Ovary (tissue), 9 donors: ENCODE results near the gene DNAH17. TPM values are rescaled to one million over a fixed set of nuclear protein-coding genes. Genes with fewer than 3 reads are reported as not detected.

Experiments used
- DNase-seq, 5 donors: peaks; one replicate each; pipeline ENCODE4 v3.0.0-alpha.2; 2019 to 2020
- H3K27ac ChIP-seq, 2 donors: fragments of 200-600 bp; one replicate each; pipeline versions ENCODE4 v1.5.1 to v1.8.0; 2019 to 2022
- H3K27me3 ChIP-seq: fragments of 200-600 bp; one replicate; pipeline ENCODE4 v1.8.0; 2022
- H3K36me3 ChIP-seq: fragments of 200-600 bp; sonication (generic); one replicate; pipeline ENCODE4 v1.5.1; 2019
- H3K4me1 ChIP-seq: one replicate; pipeline ENCODE4 v1.8.1; 2013; ENCODE audit warnings: mild to moderate bottlenecking, moderate library complexity; ENCODE audit not compliant: insufficient read depth
- H3K4me3 ChIP-seq: fragments of 200-600 bp; sonication (generic); one replicate; pipeline ENCODE4 v1.5.1; 2017
- H3K9me3 ChIP-seq, 2 donors: fragments of 200-600 bp in 1 of 2; sonication (generic) in 1 of 2; one replicate each; pipeline versions ENCODE4 v1.5.1 to v1.8.1; 2013 to 2019; ENCODE audit warnings: mild to moderate bottlenecking in 1 of 2, moderate library complexity in 1 of 2
- CTCF ChIP-seq, 3 donors: fragments of 450-650 bp in 2 of 3; fragments of 200-600 bp in 1 of 3; IDR thresholded peaks; one replicate each; pipeline versions ENCODE4 v1.5.1 to v1.8.0; 2016 to 2022; ENCODE audit warnings: antibody characterized with exemption in 3 of 3, mild to moderate bottlenecking in 1 of 3
- EP300 ChIP-seq: sonication (generic); formaldehyde crosslinking; IDR thresholded peaks from one replicate; pipeline ENCODE4 v1.6.1; 2017; ENCODE audit warnings: antibody characterized with exemption
- POLR2A ChIP-seq: fragments of 450-650 bp; IDR thresholded peaks from one replicate; pipeline ENCODE4 v1.6.1; 2017; ENCODE audit warnings: antibody characterized with exemption, mild to moderate bottlenecking, moderate library complexity
- WGBS, 3 donors: extraction: QIAGEN DNeasy Blood & Tissue Kit in 1 of 3; methylation state at CpG; one replicate each; pipeline versions ENCODE4 v1.1.5 to v1.1.7; 2013 to 2017; 5-methylcytosine and 5-hydroxymethylcytosine counted together
- intact Hi-C, 4 donors: fragments of 100-400 bp; cut with DNase I; formaldehyde crosslinking; loops; one replicate each; pipeline versions ENCODE4 v1.11.0 to v1.15.1; 2022 to 2023
- polyA plus RNA-seq, 2 donors: library from polyadenylated mRNA; stranded (reverse); fragments of 200-250 nt in 1 of 2; fragments of 350-450 nt in 1 of 2; fragmentation: Illumina TruSeq in 1 of 2; extraction: RNeasy Lipid Tissue Mini Kit (QIAGEN cat#74804) in 1 of 2; gene quantifications; one replicate each; pipeline ENCODE4 v1.2.3, GENCODE V29; 2013 to 2014
- total RNA-seq, 7 donors: library from RNA; depleted of rRNA in 2 of 7; stranded (reverse); fragments of >200 nt in 2 of 7; fragmentation: NEBNext Ultra II Directional in 3 of 7; extraction: Animal tissue kit (Norgen Biotek cat#: 25700) in 3 of 7; gene quantifications; one replicate each; pipeline versions ENCODE4 v1.1.0 to v1.2.4, GENCODE V29; 2016 to 2023
- donor health status: DM: no; HTN: no; CAD: no; lungs with moderate emphysema.
- donor health status: DM: no; HTN: no; CAD: no.
- donor health status: Bipolar disorder and iron deficiency.
- donor health status: DM: yes; HTN: yes; CAD: no.
- donor health status: DM: no; HTN: no; CAD: no.
- donor health status: DM: yes; HTN: yes; CAD: no.

DNAH17 gene
- total and polyA plus RNA-seq, 9 donors = 0.07 to 0.25 (median 0.12) TPM; not detected in 6

- no peak overlapping the region for H3K4me3 ChIP-seq
- H3K27me3 ChIP-seq = no peaks in the 10 kb centered on the region
- WGBS, 3 donors = 81 to 85% (median 83%) methylated on average over 14 of the region's 14 CpGs
- intact Hi-C loops = loop anchor here in 1 of 4 donors (10.0 kb wide), 1 partner anchor 209 kb away; no protein-coding TSS in a partner anchor
- no peaks in the 10 kb centered on the region for H3K9me3 ChIP-seq
- H3K36me3 ChIP-seq = no peaks in the 10 kb centered on the region
- no peak overlapping the region for H3K27ac ChIP-seq
- no peak for DNase-seq
- TF ChIP-seq POLR2A (no peak), EP300 (no peak), CTCF (IDR thresholded peaks at IDR 0.05) (no peak)
- no peaks in the 10 kb centered on the region for H3K4me1 ChIP-seq
Observed at GRCh38 chr17:78495634-78496033, 81.6 kb downstream of the DNAH17 start.

DNA sequence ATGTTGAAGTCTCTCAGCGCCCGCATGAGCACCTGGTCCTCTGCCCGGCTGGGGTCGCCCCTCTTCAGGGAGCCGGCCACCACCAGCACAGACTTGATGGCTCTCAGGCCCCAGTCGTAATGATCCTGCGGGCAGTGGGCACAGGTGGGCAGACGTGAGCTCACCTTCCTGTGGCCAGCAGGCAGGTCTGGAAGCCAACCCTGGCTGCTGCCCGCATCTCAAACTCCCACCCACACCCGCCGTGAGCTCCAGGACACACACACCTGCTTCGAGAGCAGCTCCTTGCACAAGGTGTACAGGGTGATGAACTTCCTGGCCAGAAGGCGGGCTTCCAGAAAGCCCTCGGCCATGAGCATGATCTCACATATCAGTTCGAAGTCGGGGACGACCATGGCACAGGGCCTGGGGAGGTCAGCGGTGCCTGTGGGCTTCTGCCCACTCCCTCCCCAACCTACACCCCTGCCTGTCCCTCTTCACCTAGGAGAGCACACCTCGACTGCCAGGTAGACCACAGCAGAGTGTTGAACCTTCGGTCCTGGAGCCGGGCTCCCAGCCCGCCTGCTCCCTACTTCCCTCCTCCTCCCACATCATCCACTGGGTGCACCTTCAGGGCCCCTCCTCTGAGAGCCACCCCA is 82.4 kb downstream of the DNAH17 start:
- Histone ChIP-seq H3K27me3 (no peaks in the 10 kb centered on the region), H3K36me3 (no peaks in the 10 kb centered on the region), H3K27ac (no peak overlapping the region), H3K4me3 (no peak overlapping the region), H3K4me1 (no peaks in the 10 kb centered on the region), H3K9me3 (no peaks in the 10 kb centered on the region)
- intact Hi-C loops = loop anchor here in 1 of 4 donors (10.0 kb wide), 1 partner anchor 210 kb away; no protein-coding TSS in a partner anchor
- DNase-seq = no peak
- WGBS, 3 donors = 80 to 87% (median 82%) methylated on average over 21 to 22 of the region's 22 CpGs
- TF ChIP-seq CTCF (IDR thresholded peaks at IDR 0.05) (no peak), POLR2A (no peak), EP300 (no peak)

DNA sequence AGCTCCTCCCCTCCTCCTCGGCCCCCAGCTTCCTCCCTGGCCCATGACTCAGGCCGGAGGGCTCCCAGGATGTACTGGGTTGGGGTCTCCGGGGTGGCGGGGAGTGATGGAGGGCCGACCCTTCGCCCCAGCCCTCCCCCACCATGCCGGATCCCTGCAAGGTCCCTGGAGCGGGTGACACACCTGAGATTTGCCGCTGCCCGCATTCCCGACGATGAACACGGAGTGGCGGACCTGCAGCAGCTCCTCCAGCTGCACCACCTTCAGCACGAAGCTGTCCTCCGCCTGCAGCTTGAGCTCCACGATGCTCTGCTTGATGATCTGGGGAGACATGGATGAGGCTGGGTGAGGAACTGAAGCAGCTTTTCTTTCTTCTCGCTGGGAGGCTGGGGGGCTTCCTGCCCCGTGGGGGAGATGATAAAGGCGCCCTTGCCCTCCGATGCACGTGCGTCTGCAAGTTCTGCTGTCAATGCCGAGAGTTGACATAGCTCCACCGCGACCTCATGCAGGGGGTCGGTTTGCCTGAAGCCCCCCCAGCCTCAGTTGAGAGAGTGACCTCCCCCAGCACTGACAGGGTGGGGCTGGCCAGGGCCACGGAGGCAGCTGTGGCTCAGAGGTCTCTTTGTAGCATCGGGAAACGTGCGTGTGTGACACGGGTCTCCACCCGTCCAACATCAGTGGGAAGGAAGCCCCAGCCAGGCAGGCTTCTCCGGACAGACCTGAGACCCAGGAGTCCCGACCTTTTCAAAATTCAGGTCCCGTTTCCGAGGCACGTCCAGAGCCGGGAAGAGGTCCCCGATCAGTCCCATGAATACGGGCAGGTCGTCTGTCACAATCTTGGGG is 83.1 kb downstream of the DNAH17 start:
- Histone ChIP-seq H3K4me3 (no peak overlapping the region), H3K27me3 (no peaks in the 10 kb centered on the region), H3K27ac (no peak overlapping the region), H3K36me3 (no peaks in the 10 kb centered on the region), H3K4me1 (no peaks in the 10 kb centered on the region), H3K9me3 (no peaks in the 10 kb centered on the region)
- WGBS, 3 donors = 62 to 75% (median 68%) methylated on average over 42 of the region's 42 CpGs
- no peak for DNase-seq
- intact Hi-C loops = loop anchor here in 1 of 4 donors (10.0 kb wide), 1 partner anchor 211 kb away; no protein-coding TSS in a partner anchor
- TF ChIP-seq EP300 (no peak), POLR2A (no peak), CTCF (IDR thresholded peaks at IDR 0.05) (no peak)

DNA sequence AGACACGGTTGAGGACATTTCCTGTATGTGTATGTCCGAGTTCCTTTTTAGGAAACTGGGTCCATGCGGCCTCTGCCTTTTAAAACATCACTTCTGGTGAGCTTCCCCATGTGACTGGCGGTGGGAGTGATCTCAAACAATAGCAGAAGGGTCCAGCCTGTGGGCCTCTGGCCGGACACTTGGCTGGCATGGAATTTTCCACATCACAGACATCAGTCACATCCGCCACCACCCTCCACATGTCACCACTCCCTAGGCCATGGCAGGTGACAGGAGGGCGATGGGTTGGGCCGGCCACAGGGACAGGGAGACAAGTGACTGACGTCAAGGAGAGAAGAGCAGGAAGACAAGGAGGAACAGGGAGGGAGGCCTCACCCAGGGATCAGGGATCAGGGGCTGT is 83.7 kb downstream of the DNAH17 start:
- Histone ChIP-seq H3K4me1 (no peaks in the 10 kb centered on the region), H3K4me3 (no peak overlapping the region), H3K27ac (no peak overlapping the region), H3K36me3 (no peaks in the 10 kb centered on the region), H3K9me3 (no peaks in the 10 kb centered on the region), H3K27me3 (no peaks in the 10 kb centered on the region)
- intact Hi-C loops = loop anchor here in 1 of 4 donors (10.0 kb wide), 1 partner anchor 211 kb away; no protein-coding TSS in a partner anchor
- WGBS, 3 donors = 76 to 78% (median 77%) methylated on average over 9 of the region's 9 CpGs
- TF ChIP-seq EP300 (no peak), CTCF (IDR thresholded peaks at IDR 0.05) (no peak), POLR2A (no peak)
- no peak for DNase-seq
